ENCODE data around the gene SPATA1. TPM values are rescaled to one million over a fixed set of nuclear protein-coding genes. Genes with fewer than 3 reads are reported as not detected.

Gene SPATA1
- total and polyA plus RNA-seq, 2 of the 13 experiments (the other 11 are each of a cell fraction or from before 2014, with no cell fraction given) = 0.70 to 1.4 TPM

GRCh38 chr1:84504580-84505492 is 1.4 kb upstream of the SPATA1 start (continued):
- TF ChIP-seq KDM3A (CRISPR knock-in tag; IDR thresholded peaks at IDR 0.05; ENCODE audit: low read depth) (0 out of 2 replicates have a peak, but pooled peaks have one; percentile 55), MIXL1 (CRISPR knock-in tag; IDR thresholded peaks at IDR 0.05) (0 out of 2 replicates have a peak, but pooled peaks have one; percentile 35), ATF5 (CRISPR knock-in tag; IDR thresholded peaks at IDR 0.05; ENCODE audit: low read depth) (no peak), NFIB (CRISPR knock-in tag; IDR thresholded peaks at IDR 0.05; ENCODE audit: borderline replicate concordance) (no peak), KLF9 (CRISPR knock-in tag; IDR thresholded peaks at IDR 0.05; ENCODE audit: low read depth) (no peak), PRDM15 (CRISPR knock-in tag; IDR thresholded peaks at IDR 0.05) (no peak), HOMEZ (CRISPR knock-in tag; IDR thresholded peaks at IDR 0.05; ENCODE audit: low read depth) (no peak), ZHX1 (CRISPR knock-in tag; IDR thresholded peaks at IDR 0.05; ENCODE audit: low read depth) (no peak), TAF15 (IDR thresholded peaks at IDR 0.05; ENCODE audit: low read depth, low read length, poor library complexity, severe bottlenecking) (no peak), RFX1 (IDR thresholded peaks at IDR 0.05) (no peak), GZF1 (CRISPR knock-in tag; IDR thresholded peaks at IDR 0.05) (no peak), ISL2 (CRISPR knock-in tag; IDR thresholded peaks at IDR 0.05) (0 out of 2 replicates have a peak, but pooled peaks have one; percentile 53), MAX (IDR thresholded peaks at IDR 0.05) (no peak), BATF2 (CRISPR knock-in tag; IDR thresholded peaks at IDR 0.05) (no peak), MZF1 (CRISPR knock-in tag; IDR thresholded peaks at IDR 0.05; ENCODE audit: borderline replicate concordance) (no peak), SNAI1 (CRISPR knock-in tag; IDR thresholded peaks at IDR 0.05; ENCODE audit: borderline replicate concordance) (no peak), ZSCAN29 (CRISPR knock-in tag; conservative IDR thresholded peaks at IDR 0.05) (no peak; the same call in 1 of the 2 replicates), EP300 (IDR thresholded peaks at IDR 0.05; ENCODE audit: low read depth in 2 of 2, low read length in 2 of 2) (peak in 1 of 2 experiments; percentile 65; a peak in 2 of 4 replicates), EP300 (CRISPR knock-in tag; IDR thresholded peaks at IDR 0.05; ENCODE audit: borderline replicate concordance) (peak; percentile 43; the same call in 1 of the 2 replicates)
